Measurements from ENCODE around the gene CHKB. TPM values are rescaled to one million over a fixed set of nuclear protein-coding genes. Genes with fewer than 3 reads are reported as not detected.

Gene CHKB
- total RNA-seq, 1 experiment from 2014 or later, result 55.1 TPM

DNA sequence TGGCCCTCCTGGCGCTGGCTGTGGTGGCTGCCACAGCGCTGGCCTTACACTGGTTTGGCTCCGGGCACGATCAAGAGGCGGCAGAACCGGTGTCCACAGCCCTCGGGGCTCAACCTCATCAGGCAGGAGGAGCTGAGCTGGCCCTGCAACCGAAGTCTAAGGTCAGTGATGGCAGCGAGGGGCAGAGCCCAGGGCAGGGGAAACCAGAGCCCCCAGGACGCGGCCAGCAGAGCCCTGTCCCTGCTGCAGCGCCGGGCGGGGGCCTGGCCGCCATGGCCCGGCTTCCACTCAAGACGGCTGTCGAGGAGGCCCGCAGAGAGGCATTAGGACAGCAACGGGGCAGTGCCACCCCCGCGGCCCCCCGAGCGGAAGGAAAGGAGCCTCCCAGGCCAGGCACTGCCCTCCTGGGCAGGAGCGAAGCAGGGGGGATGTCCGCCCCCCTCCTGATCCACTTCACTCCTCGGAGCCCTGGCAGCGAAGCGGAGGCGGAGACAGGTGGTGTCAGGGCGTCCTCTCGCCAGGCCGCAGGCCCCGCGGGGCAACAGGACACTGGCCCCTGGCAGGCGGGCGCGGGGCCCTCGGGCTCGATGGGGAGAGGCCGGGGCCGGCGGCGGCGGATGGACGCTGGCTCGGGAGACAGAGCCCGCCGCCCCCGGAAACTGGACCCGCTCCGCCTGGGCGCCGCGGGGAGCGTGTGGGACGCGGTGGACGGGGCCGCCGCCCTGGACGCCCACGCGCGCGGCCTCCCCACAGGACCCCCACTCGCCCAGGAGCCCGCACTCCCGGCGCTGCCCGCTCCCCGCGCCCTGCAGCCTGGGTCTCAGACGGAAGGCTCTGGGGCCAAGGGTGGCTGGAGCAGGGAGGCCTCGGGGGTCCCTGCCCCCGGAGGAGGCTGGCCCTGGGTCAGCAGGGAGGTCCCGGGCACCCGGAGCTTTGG lies 36.1 kb downstream of the CHKB start:
- Histone ChIP-seq H3K27ac (ENCODE audit: low read depth, low read length) (no peak overlapping the region), H3K9me3 (ENCODE audit: control insufficient read depth in 1 of 2, insufficient read depth in 1 of 2, low read depth in 1 of 2, low read length in 2 of 2) (no peaks in the 10 kb centered on the region), H3K4me3 (replicated peaks in 1 of 2; ENCODE audit: low read depth in 1 of 2, low read length in 2 of 2) (no peak overlapping the region), H4K20me1 (ENCODE audit: insufficient read depth) (no peaks in the 10 kb centered on the region), H3K27me3 (ENCODE audit: insufficient read depth, low read length) (no peaks in the 10 kb centered on the region), H3K36me3 (ENCODE audit: control insufficient read depth in 1 of 2, insufficient read depth in 2 of 2, low read length in 2 of 2) (no peaks in the 10 kb centered on the region), H3K4me2 (ENCODE audit: low read length) (no peak overlapping the region), H3K9me2 (ENCODE audit: insufficient read depth) (no peaks in the 10 kb centered on the region), H3K4me1 (ENCODE audit: control insufficient read depth in 1 of 2, insufficient read depth in 2 of 2, low read length in 2 of 2) (peaks cover 11 to 26% of the 10 kb centered on the region in 2 experiments; a peak in 3 of 4 replicates), H2AFZ (ENCODE audit: low read depth, low read length, poor library complexity, severe bottlenecking) (no peak overlapping the region), H3K9ac (ENCODE audit: low read length) (no peak overlapping the region), H3K79me2 (ENCODE audit: insufficient read depth, low read length) (no peaks in the 10 kb centered on the region)
- RAD21 ChIA-PET (ENCODE audit: low non-redundant PET in 1 of 2, low total read pairs in 2 of 2, uncharacterized antibody in 2 of 2, unreplicated experiment in 2 of 2), result no interaction called here
- no peak for DNase-seq (ENCODE audit: low read depth, low spot score)
- ATAC-seq, result no peak
- CTCF ChIA-PET, result interaction anchor here (0.7 to 1.8 kb wide), 3 partner anchors 16 to 21 kb away, joined by 3 to 6 read pairs (median 5); partner anchors contain the start of genes SCO2 and SYCE3
- POLR2A ChIA-PET, result interaction anchor here (1.2 to 1.9 kb wide), 3 partner anchors 8 to 17 kb away, joined by 5 to 7 read pairs (median 7); partner anchors contain the start of gene TYMP
- no peak for TF ChIP-seq EZH2 (IDR thresholded peaks at IDR 0.05)
- no peak for TF ChIP-seq RAD21 (IDR thresholded peaks at IDR 0.05; ENCODE audit: low read depth)
- TF ChIP-seq, protein P1, sequence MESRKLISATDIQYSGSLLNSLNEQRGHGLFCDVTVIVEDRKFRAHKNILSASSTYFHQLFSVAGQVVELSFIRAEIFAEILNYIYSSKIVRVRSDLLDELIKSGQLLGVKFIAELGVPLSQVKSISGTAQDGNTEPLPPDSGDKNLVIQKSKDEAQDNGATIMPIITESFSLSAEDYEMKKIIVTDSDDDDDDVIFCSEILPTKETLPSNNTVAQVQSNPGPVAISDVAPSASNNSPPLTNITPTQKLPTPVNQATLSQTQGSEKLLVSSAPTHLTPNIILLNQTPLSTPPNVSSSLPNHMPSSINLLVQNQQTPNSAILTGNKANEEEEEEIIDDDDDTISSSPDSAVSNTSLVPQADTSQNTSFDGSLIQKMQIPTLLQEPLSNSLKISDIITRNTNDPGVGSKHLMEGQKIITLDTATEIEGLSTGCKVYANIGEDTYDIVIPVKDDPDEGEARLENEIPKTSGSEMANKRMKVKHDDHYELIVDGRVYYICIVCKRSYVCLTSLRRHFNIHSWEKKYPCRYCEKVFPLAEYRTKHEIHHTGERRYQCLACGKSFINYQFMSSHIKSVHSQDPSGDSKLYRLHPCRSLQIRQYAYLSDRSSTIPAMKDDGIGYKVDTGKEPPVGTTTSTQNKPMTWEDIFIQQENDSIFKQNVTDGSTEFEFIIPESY (IDR thresholded peaks at IDR 0.05; ENCODE audit: extremely low read depth, insufficient replicate concordance, low read length), result no peak
- TF ChIP-seq, protein P2, sequence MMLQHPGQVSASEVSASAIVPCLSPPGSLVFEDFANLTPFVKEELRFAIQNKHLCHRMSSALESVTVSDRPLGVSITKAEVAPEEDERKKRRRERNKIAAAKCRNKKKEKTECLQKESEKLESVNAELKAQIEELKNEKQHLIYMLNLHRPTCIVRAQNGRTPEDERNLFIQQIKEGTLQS (IDR thresholded peaks at IDR 0.05), result no peak
- TF ChIP-seq SP1 (IDR thresholded peaks at IDR 0.05; ENCODE audit: low read depth), result no peak
- TF ChIP-seq EGR1 (IDR thresholded peaks at IDR 0.05; ENCODE audit: low read depth), result no peak
- no peak for TF ChIP-seq SIN3A (IDR thresholded peaks at IDR 0.05; ENCODE audit: low read depth)
- no peak for TF ChIP-seq SRF (IDR thresholded peaks at IDR 0.05; ENCODE audit: low read depth)
- TF ChIP-seq ELF1 (IDR thresholded peaks at IDR 0.05; ENCODE audit: borderline replicate concordance, low read depth), result no peak
- no peak for TF ChIP-seq POLR2AphosphoS5 (IDR thresholded peaks at IDR 0.05; ENCODE audit: low read depth, low read length)
- no peak for TF ChIP-seq POLR2A (IDR thresholded peaks at IDR 0.05; ENCODE audit: borderline replicate concordance, extremely low read depth, insufficient read depth, insufficient read length)
- no peak for TF ChIP-seq CEBPB (IDR thresholded peaks at IDR 0.05; ENCODE audit: low read depth)
- intact Hi-C loops (cut with micrococcal nuclease), result no loop called here
- no TSS peak for BruUV-seq (replicated peaks)
